ENCODE data around the gene MICAL3. TPM values are rescaled to one million over a fixed set of nuclear protein-coding genes. Genes with fewer than 3 reads are reported as not detected.
"Not testable (repeated sequence)": the region's sequence is repeated elsewhere in the genome, so short reads cannot be mapped to it uniquely, and the experiment has no call there.

The MICAL3 gene
- total RNA-seq, 4 donors from 2014 or later = 30.4 to 57.1 (median 37.7) TPM

- no peak for DNase-seq (ENCODE audit: low spot score in 2 of 2)
- no peak for TF ChIP-seq CTCF (IDR thresholded peaks at IDR 0.05)
- no peak for TF ChIP-seq POLR2A (IDR thresholded peaks at IDR 0.05)
- TF ChIP-seq EP300 (IDR thresholded peaks at IDR 0.05) = no peak
- no peak for TF ChIP-seq POLR2AphosphoS5 (IDR thresholded peaks at IDR 0.05)
- Histone ChIP-seq H3K36me3 (no peaks in the 10 kb centered on the region), H3K27me3 (no peaks in the 10 kb centered on the region), H3K27ac (no peak overlapping the region), H3K4me3 (no peak overlapping the region), H3K9me3 (no peaks in the 10 kb centered on the region), H3K4me1 (peaks cover 7% of the 10 kb centered on the region)
- 69% methylated on average over 12 of the region's 12 CpGs for WGBS
Measured at GRCh38 chr22:18066181-18066859, 42.0 kb upstream of the MICAL3 start.

- H3K4me1 ChIP-seq = peaks cover 12% of the 10 kb centered on the region
- DNase-seq (ENCODE audit: low spot score in 2 of 2) = no peak
- H3K36me3 ChIP-seq = no peaks in the 10 kb centered on the region
- no peak for TF ChIP-seq CTCF (IDR thresholded peaks at IDR 0.05)
- TF ChIP-seq EP300 (IDR thresholded peaks at IDR 0.05) = no peak
- TF ChIP-seq POLR2AphosphoS5 (IDR thresholded peaks at IDR 0.05) = no peak
- TF ChIP-seq POLR2A (IDR thresholded peaks at IDR 0.05) = no peak
- H3K9me3 ChIP-seq = no peaks in the 10 kb centered on the region
- H3K4me3 ChIP-seq = no peak overlapping the region
- H3K27ac ChIP-seq = no peak overlapping the region
- no peaks in the 10 kb centered on the region for H3K27me3 ChIP-seq
- 78% methylated on average over 9 of the region's 9 CpGs for WGBS
Measured at GRCh38 chr22:18065256-18065655, 40.9 kb upstream of the MICAL3 start.

- H3K27ac ChIP-seq = no peak overlapping the region
- DNase-seq (ENCODE audit: low spot score in 2 of 2) = no peak
- H3K9me3 ChIP-seq = no peaks in the 10 kb centered on the region
- 89% methylated on average over 7 of the region's 7 CpGs for WGBS
- no peaks in the 10 kb centered on the region for H3K27me3 ChIP-seq
- H3K4me3 ChIP-seq = no peak overlapping the region
- H3K4me1 ChIP-seq = peaks cover 12% of the 10 kb centered on the region
- no peaks in the 10 kb centered on the region for H3K36me3 ChIP-seq
- TF ChIP-seq POLR2AphosphoS5 (IDR thresholded peaks at IDR 0.05) (no peak), CTCF (IDR thresholded peaks at IDR 0.05) (no peak), EP300 (IDR thresholded peaks at IDR 0.05) (no peak), POLR2A (IDR thresholded peaks at IDR 0.05) (no peak)
Measured at GRCh38 chr22:18064636-18065035, 40.3 kb upstream of the MICAL3 start.

GRCh38 chr22:18063715-18064114 is 39.4 kb upstream of the MICAL3 start:
- not testable (repeated sequence) for H3K4me3 ChIP-seq; DNase-seq (ENCODE audit: low spot score in 2 of 2); H3K27ac ChIP-seq; H3K27me3 ChIP-seq; H3K36me3 ChIP-seq; H3K9me3 ChIP-seq
- H3K4me1 ChIP-seq = peaks cover 12% of the 10 kb centered on the region
- WGBS = 77% methylated on average over 6 of the region's 6 CpGs

- no peak for TF ChIP-seq CTCF (IDR thresholded peaks at IDR 0.05)
- TF ChIP-seq EP300 (IDR thresholded peaks at IDR 0.05) = no peak
- TF ChIP-seq POLR2A (IDR thresholded peaks at IDR 0.05) = no peak
- no peak for TF ChIP-seq POLR2AphosphoS5 (IDR thresholded peaks at IDR 0.05)
- no peaks in the 10 kb centered on the region for H3K9me3 ChIP-seq
- 83% methylated on average over 7 of the region's 7 CpGs for WGBS
- no peak overlapping the region for H3K4me3 ChIP-seq
- DNase-seq (ENCODE audit: low spot score in 2 of 2) = no peak
- no peak overlapping the region for H3K27ac ChIP-seq
- H3K27me3 ChIP-seq = no peaks in the 10 kb centered on the region
- peaks cover 12% of the 10 kb centered on the region for H3K4me1 ChIP-seq
- H3K36me3 ChIP-seq = no peaks in the 10 kb centered on the region
Measured at GRCh38 chr22:18063306-18063705, 38.9 kb upstream of the MICAL3 start.

- no peak overlapping the region for H3K27ac ChIP-seq
- DNase-seq (ENCODE audit: low spot score in 2 of 2) = no peak
- TF ChIP-seq CTCF (IDR thresholded peaks at IDR 0.05) (no peak), POLR2A (IDR thresholded peaks at IDR 0.05) (no peak), EP300 (IDR thresholded peaks at IDR 0.05) (no peak), POLR2AphosphoS5 (IDR thresholded peaks at IDR 0.05) (no peak)
- H3K9me3 ChIP-seq = no peaks in the 10 kb centered on the region
- no peaks in the 10 kb centered on the region for H3K27me3 ChIP-seq
- 81% methylated on average over 3 of the region's 3 CpGs for WGBS
- no peak overlapping the region for H3K4me3 ChIP-seq
- H3K4me1 ChIP-seq = peaks cover 12% of the 10 kb centered on the region
- no peaks in the 10 kb centered on the region for H3K36me3 ChIP-seq
Measured at GRCh38 chr22:18062421-18062820, 38.1 kb upstream of the MICAL3 start.

Data from suprapubic skin (tissue), 4 donors.